Measurements from ENCODE around the gene APOL2.

APOL2 gene, protein sequence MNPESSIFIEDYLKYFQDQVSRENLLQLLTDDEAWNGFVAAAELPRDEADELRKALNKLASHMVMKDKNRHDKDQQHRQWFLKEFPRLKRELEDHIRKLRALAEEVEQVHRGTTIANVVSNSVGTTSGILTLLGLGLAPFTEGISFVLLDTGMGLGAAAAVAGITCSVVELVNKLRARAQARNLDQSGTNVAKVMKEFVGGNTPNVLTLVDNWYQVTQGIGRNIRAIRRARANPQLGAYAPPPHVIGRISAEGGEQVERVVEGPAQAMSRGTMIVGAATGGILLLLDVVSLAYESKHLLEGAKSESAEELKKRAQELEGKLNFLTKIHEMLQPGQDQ

DNA sequence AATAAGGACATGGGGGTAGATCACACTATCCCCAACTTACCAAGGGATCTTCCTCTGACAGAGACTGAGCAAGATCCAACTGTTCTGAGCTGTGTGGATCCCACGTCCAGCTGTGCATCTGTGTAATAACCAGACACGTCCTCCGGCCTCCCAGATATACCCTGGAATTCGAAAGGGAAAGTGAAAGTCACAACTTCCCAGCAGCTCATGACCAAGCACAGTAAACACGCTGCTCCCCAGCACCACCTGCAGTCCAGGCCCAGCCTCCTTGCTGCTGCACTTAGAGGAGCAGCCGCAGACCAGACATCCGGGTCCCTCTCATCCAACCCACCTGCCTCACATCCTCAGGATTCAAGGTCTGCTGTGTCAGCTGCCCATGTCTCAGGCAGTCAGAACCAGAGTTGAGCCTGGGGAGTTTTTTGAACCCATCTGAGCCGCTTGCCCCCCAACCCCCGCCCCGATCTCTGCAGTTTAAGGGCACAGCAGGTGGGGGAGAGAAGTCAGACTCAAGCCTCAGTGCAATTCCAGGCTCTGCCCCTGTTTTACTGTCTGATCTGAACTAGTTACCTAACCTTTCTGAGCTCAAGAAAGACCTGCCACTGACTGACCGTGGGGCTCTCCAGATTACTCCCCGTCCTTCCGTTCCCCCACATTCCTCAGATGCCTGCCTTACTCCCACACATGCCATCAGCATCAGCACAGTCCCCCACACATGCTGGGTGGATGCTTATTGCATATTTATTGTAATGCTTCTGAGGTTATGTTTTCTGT lies at the start of gene APOL2:
TSS of gene APOL2 (minus strand) at position 127 of the 771 bp plus-strand sequence. CDS start 6,365 bp downstream, outside the sequence.
- Histone ChIP-seq H3K27me3 (ENCODE audit: control insufficient read depth, insufficient read depth, low read length) (no peaks in the 10 kb centered on the region), H3K9me3 (ENCODE audit: control insufficient read depth, low read depth, low read length) (no peaks in the 10 kb centered on the region), H3K9ac (ENCODE audit: low read length) (peak within 1 kb of the TSS; percentile 77), H3K4me1 (ENCODE audit: control insufficient read depth, low read depth, low read length) (peaks cover 15% of the 10 kb centered on the region), H3K36me3 (ENCODE audit: control insufficient read depth, low read depth, low read length) (no peaks in the 10 kb centered on the region), H3K27ac (ENCODE audit: low read length) (peak within 1 kb of the TSS; percentile 83), H3K4me3 (ENCODE audit: low read length) (peak within 1 kb of the TSS; percentile 77)

DNA sequence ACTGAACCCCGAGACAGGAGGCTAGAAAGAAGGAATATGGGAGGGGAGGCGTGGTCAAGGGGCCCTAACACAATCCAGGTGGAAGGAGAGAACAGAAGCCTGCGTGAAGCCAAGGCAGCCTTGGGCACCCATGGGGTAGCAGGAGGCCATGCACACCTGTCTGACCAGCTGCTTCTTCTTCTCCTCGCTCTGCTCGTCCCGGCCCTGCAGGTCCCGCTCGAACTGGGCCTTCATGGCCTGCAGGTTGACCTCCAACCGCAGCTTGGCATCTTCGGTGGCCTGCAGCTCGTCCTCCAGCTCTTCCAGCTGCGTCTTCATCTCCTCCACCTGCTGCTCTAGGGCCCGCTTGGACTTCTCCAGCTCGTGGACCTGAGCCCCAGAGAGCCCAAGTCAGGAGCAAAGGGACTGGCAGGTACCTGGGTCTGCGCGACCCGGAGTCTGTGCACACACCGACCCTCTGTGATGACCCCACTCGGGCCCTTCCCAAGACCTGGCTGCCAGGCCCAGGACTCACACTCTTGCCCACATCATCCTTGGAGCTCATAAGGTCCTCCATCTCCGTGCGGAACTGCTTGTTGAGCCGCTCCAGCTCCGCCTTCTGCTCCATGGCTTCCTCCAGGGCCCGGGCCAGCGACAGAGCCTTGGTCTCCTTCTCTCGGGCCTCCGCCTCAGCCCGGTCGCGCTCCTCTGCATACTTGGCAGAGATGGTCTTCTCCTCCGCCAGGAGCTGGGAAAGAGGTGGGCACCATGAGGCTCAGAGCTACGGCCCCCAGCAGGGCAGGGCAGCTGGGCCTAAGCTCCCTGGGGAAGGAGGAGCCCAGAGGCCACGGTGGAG lies 49.5 kb upstream of the APOL2 start:
- Histone ChIP-seq H3K4me1 (ENCODE audit: control insufficient read depth, low read depth, low read length) (no peaks in the 10 kb centered on the region), H3K27me3 (ENCODE audit: control insufficient read depth, insufficient read depth, low read length) (no peaks in the 10 kb centered on the region), H3K9me3 (ENCODE audit: control insufficient read depth, low read depth, low read length) (no peaks in the 10 kb centered on the region), H3K36me3 (ENCODE audit: control insufficient read depth, low read depth, low read length) (peaks cover 71% of the 10 kb centered on the region), H3K27ac (ENCODE audit: low read length) (no peak overlapping the region), H3K4me3 (ENCODE audit: low read length) (no peak overlapping the region), H3K9ac (ENCODE audit: low read length) (no peak overlapping the region)

- no peak overlapping the region for H3K27ac ChIP-seq (ENCODE audit: low read length)
- no peak overlapping the region for H3K4me3 ChIP-seq (ENCODE audit: low read length)
- H3K27me3 ChIP-seq (ENCODE audit: control insufficient read depth, insufficient read depth, low read length) = no peaks in the 10 kb centered on the region
- peaks cover 69% of the 10 kb centered on the region for H3K36me3 ChIP-seq (ENCODE audit: control insufficient read depth, low read depth, low read length)
- H3K9me3 ChIP-seq (ENCODE audit: control insufficient read depth, low read depth, low read length) = no peaks in the 10 kb centered on the region
- no peak overlapping the region for H3K9ac ChIP-seq (ENCODE audit: low read length)
- H3K4me1 ChIP-seq (ENCODE audit: control insufficient read depth, low read depth, low read length) = no peaks in the 10 kb centered on the region
Observed at GRCh38 chr22:36287881-36288515, 48.7 kb upstream of the APOL2 start.

GRCh38 chr22:36286096-36286957 lies 47.0 kb upstream of the APOL2 start:
- Histone ChIP-seq H3K9me3 (ENCODE audit: control insufficient read depth, low read depth, low read length) (no peaks in the 10 kb centered on the region), H3K4me1 (ENCODE audit: control insufficient read depth, low read depth, low read length) (no peaks in the 10 kb centered on the region), H3K9ac (ENCODE audit: low read length) (no peak overlapping the region), H3K27ac (ENCODE audit: low read length) (no peak overlapping the region), H3K36me3 (ENCODE audit: control insufficient read depth, low read depth, low read length) (peaks cover 71% of the 10 kb centered on the region), H3K4me3 (ENCODE audit: low read length) (no peak overlapping the region), H3K27me3 (ENCODE audit: control insufficient read depth, insufficient read depth, low read length) (no peaks in the 10 kb centered on the region)

- Histone ChIP-seq H3K9ac (ENCODE audit: low read length) (no peak overlapping the region), H3K36me3 (ENCODE audit: control insufficient read depth, low read depth, low read length) (peaks cover 74% of the 10 kb centered on the region), H3K27ac (ENCODE audit: low read length) (no peak overlapping the region), H3K27me3 (ENCODE audit: control insufficient read depth, insufficient read depth, low read length) (no peaks in the 10 kb centered on the region), H3K4me1 (ENCODE audit: control insufficient read depth, low read depth, low read length) (no peaks in the 10 kb centered on the region), H3K9me3 (ENCODE audit: control insufficient read depth, low read depth, low read length) (no peaks in the 10 kb centered on the region), H3K4me3 (ENCODE audit: low read length) (no peak overlapping the region)
Observed at GRCh38 chr22:36285545-36285944, 46.2 kb upstream of the APOL2 start.

- Histone ChIP-seq H3K4me3 (ENCODE audit: low read length) (no peak overlapping the region), H3K9ac (ENCODE audit: low read length) (no peak overlapping the region), H3K27me3 (ENCODE audit: control insufficient read depth, insufficient read depth, low read length) (no peaks in the 10 kb centered on the region), H3K9me3 (ENCODE audit: control insufficient read depth, low read depth, low read length) (no peaks in the 10 kb centered on the region), H3K4me1 (ENCODE audit: control insufficient read depth, low read depth, low read length) (no peaks in the 10 kb centered on the region), H3K27ac (ENCODE audit: low read length) (no peak overlapping the region), H3K36me3 (ENCODE audit: control insufficient read depth, low read depth, low read length) (peaks cover 73% of the 10 kb centered on the region)
Observed at GRCh38 chr22:36285017-36285416, 45.7 kb upstream of the APOL2 start.

- no peaks in the 10 kb centered on the region for H3K27me3 ChIP-seq (ENCODE audit: control insufficient read depth, insufficient read depth, low read length)
- H3K36me3 ChIP-seq (ENCODE audit: control insufficient read depth, low read depth, low read length) = peaks cover 65% of the 10 kb centered on the region
- no peaks in the 10 kb centered on the region for H3K4me1 ChIP-seq (ENCODE audit: control insufficient read depth, low read depth, low read length)
- no peaks in the 10 kb centered on the region for H3K9me3 ChIP-seq (ENCODE audit: control insufficient read depth, low read depth, low read length)
- H3K9ac ChIP-seq (ENCODE audit: low read length) = no peak overlapping the region
- no peak overlapping the region for H3K4me3 ChIP-seq (ENCODE audit: low read length)
- H3K27ac ChIP-seq (ENCODE audit: low read length) = no peak overlapping the region
Observed at GRCh38 chr22:36284171-36284571, 44.8 kb upstream of the APOL2 start.

- Histone ChIP-seq H3K36me3 (ENCODE audit: control insufficient read depth, low read depth, low read length) (peaks cover 48% of the 10 kb centered on the region), H3K4me1 (ENCODE audit: control insufficient read depth, low read depth, low read length) (peaks cover 2% of the 10 kb centered on the region), H3K27ac (ENCODE audit: low read length) (no peak overlapping the region), H3K27me3 (ENCODE audit: control insufficient read depth, insufficient read depth, low read length) (no peaks in the 10 kb centered on the region), H3K4me3 (ENCODE audit: low read length) (no peak overlapping the region), H3K9ac (ENCODE audit: low read length) (no peak overlapping the region), H3K9me3 (ENCODE audit: control insufficient read depth, low read depth, low read length) (no peaks in the 10 kb centered on the region)
Observed at GRCh38 chr22:36282328-36282831, 43.1 kb upstream of the APOL2 start.

DNA sequence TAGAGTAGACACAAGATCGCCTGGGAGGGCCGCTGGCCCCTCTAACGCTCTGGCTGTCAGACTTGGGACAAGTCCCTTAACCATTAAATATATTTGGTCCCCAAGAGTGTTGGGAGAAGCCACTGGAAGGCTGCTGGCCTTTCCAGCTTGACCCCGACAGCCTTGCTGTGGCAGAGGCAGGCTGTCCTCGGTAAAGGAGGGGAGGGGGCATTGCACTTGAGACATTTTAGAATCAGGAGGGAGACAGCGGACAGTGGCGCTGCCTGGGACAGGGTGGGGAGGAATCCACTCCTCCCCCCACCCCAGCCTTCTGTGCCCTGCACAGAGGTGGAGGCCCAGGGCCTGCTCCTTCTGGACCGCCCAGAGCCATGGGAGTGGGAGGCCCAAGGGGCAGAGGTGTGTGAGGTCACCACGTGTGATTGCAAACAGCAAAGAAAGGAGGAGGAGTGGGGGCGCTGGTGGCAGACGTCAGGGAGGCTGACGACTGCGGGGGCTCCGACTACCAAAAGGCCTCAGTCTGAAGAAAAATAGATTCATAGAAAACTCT lies 42.5 kb upstream of the APOL2 start:
- Histone ChIP-seq H3K4me1 (ENCODE audit: control insufficient read depth, low read depth, low read length) (peaks cover 4% of the 10 kb centered on the region), H3K27me3 (ENCODE audit: control insufficient read depth, insufficient read depth, low read length) (no peaks in the 10 kb centered on the region), H3K36me3 (ENCODE audit: control insufficient read depth, low read depth, low read length) (peaks cover 48% of the 10 kb centered on the region), H3K9me3 (ENCODE audit: control insufficient read depth, low read depth, low read length) (no peaks in the 10 kb centered on the region), H3K4me3 (ENCODE audit: low read length) (no peak overlapping the region), H3K9ac (ENCODE audit: low read length) (no peak overlapping the region), H3K27ac (ENCODE audit: low read length) (no peak overlapping the region)

GRCh38 chr22:36280379-36280778 lies 41.1 kb upstream of the APOL2 start:
- H3K36me3 ChIP-seq (ENCODE audit: control insufficient read depth, low read depth, low read length) = peaks cover 39% of the 10 kb centered on the region
- H3K27ac ChIP-seq (ENCODE audit: low read length) = no peak overlapping the region
- peaks cover 4% of the 10 kb centered on the region for H3K4me1 ChIP-seq (ENCODE audit: control insufficient read depth, low read depth, low read length)
- no peaks in the 10 kb centered on the region for H3K27me3 ChIP-seq (ENCODE audit: control insufficient read depth, insufficient read depth, low read length)
- H3K9ac ChIP-seq (ENCODE audit: low read length) = no peak overlapping the region
- no peak overlapping the region for H3K4me3 ChIP-seq (ENCODE audit: low read length)
- H3K9me3 ChIP-seq (ENCODE audit: control insufficient read depth, low read depth, low read length) = no peaks in the 10 kb centered on the region
